ENCODE results near the gene POLQ. TPM values are rescaled to one million over a fixed set of nuclear protein-coding genes. Genes with fewer than 3 reads are reported as not detected.

Gene POLQ
- total RNA-seq, 2 experiments from 2014 or later, result 20.1 to 20.8 TPM

DNA sequence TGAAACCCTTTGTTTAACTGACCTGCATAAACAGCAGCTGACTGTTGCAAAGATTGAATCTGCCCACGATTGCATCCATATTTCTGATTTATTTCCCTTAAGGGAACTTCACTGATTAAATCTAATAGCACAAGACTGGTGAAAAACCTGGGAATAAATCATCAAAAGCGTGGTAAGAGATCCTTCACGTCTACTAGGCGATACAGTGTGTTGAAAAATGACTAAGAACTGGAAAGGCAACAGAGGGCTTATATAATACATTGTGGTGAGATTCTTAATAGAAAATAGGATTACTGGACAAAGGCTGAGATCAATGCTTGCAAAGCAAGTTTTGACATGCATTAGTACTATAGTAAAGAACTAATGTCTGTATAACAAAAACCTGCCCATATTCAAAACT is 49.0 kb downstream of the POLQ start:
- CTCF ChIA-PET, result no interaction called here
- Mint-ChIP-seq H3K4me3 (no peak overlapping the region), H3K36me3 (ENCODE audit: low read depth) (peaks cover 41% of the 10 kb centered on the region), H3K27ac (no peak overlapping the region), H3K27me3 (ENCODE audit: low read depth) (no peaks in the 10 kb centered on the region), H3K4me1 (ENCODE audit: low read depth) (no peaks in the 10 kb centered on the region), H3K9me3 (no peaks in the 10 kb centered on the region)
- no peak for DNase-seq
- intact Hi-C loops (cut with micrococcal nuclease), result no loop called here

DNA sequence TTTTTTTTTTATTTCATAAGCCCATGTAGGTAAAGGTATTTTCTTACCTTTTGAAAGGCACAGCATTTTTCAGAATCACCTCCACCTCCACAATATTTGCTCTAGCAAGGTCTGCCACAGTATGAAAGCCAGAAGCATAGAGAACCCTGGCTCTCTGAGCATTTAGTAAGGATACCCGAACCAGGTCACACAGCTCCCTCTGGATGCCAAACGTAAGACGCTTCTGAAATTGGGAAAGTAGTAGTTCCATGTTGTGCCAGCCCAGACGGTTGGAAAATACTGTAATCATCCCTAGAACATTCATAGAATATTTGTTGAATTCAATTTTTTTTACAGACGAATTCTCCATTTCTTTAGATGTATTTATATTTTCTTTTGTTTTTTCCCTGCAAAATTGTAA is 52.4 kb downstream of the POLQ start:
- CTCF ChIA-PET, result no interaction called here
- H3K4me3 Mint-ChIP-seq, result no peak overlapping the region
- H3K27ac Mint-ChIP-seq, result no peak overlapping the region
- no peaks in the 10 kb centered on the region for H3K27me3 Mint-ChIP-seq (ENCODE audit: low read depth)
- no peaks in the 10 kb centered on the region for H3K4me1 Mint-ChIP-seq (ENCODE audit: low read depth)
- peaks cover 57% of the 10 kb centered on the region for H3K36me3 Mint-ChIP-seq (ENCODE audit: low read depth)
- DNase-seq, result no peak
- H3K9me3 Mint-ChIP-seq, result no peaks in the 10 kb centered on the region
- intact Hi-C loops (cut with micrococcal nuclease), result no loop called here

DNA sequence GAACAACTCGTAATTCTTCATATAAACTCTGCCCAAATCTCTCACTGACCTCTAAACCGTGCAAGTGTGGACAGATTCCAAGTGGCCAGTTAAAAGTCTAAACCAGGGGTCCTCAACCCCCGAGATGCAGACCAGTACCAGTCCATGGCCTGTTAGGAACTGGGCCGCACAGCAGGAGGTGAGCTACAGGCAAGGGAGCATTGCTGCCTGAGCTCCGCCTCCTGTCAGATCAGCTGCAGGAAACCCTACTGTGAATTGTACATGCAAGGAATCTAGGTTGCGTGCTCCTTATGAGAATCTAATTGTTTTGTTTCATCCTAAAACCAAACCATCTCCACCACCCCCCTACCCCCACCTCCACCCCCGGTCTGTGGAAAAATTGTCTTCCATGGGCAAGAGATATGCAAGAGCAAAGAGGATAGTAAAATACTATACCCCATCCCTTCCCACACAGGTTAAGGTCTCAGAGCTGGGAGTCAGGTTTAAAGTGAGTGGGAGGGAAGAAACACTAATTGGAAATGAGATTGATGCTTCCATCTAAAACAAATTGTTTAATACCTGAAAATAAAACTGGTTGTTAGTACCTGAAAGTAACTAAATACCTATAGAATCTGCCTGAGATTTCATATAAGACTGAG is 54.0 kb downstream of the POLQ start:
- CTCF ChIA-PET, result no interaction called here
- H3K27me3 Mint-ChIP-seq (ENCODE audit: low read depth), result no peaks in the 10 kb centered on the region
- no peak overlapping the region for H3K4me3 Mint-ChIP-seq
- H3K36me3 Mint-ChIP-seq (ENCODE audit: low read depth), result peaks cover 53% of the 10 kb centered on the region
- intact Hi-C loops (cut with micrococcal nuclease), result no loop called here
- no peak for DNase-seq
- no peak overlapping the region for H3K27ac Mint-ChIP-seq
- H3K9me3 Mint-ChIP-seq, result no peaks in the 10 kb centered on the region
- H3K4me1 Mint-ChIP-seq (ENCODE audit: low read depth), result no peaks in the 10 kb centered on the region

DNA sequence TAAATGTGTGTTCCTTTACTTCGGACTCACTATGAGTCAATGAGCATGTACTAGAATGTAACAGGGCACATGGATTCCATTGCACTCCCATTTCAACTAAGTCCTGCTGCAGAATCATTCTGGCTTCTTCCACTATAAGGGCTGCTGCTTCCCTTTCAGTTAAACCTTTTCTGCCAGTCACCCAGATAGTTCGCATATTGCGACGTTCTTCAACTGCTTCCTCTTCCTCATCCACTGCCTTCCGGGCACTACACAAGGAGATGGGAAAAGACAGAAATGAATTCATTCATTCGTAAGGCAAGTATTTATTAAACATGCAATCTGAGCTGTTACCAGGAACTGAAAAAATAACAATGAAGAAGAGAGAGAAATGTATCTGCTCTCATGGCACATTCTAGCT is 55.6 kb downstream of the POLQ start:
- Mint-ChIP-seq H3K9me3 (no peaks in the 10 kb centered on the region), H3K4me1 (ENCODE audit: low read depth) (no peaks in the 10 kb centered on the region), H3K27me3 (ENCODE audit: low read depth) (no peaks in the 10 kb centered on the region), H3K4me3 (no peak overlapping the region), H3K36me3 (ENCODE audit: low read depth) (peaks cover 48% of the 10 kb centered on the region), H3K27ac (no peak overlapping the region)
- DNase-seq, result no peak
- CTCF ChIA-PET, result no interaction called here
- intact Hi-C loops (cut with micrococcal nuclease), result no loop called here

DNA sequence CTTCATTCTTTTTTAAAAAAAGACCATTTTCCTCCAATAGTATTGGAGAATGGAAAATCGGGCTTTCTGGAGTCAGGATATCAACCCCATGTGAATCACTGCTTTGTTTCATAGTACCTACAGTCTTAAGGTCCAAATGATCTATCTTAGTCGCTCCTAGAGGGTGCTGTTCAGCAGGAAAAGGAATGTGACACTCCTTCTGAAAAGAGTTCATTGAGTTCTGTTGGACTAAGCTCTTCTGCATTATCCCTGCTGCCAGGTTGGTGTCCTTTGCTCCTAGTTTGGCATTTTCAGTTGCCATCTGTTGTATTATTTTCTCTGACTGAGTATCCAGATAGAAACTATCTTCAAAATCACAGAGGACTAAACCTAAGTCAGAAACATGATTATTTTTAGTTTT is 57.2 kb downstream of the POLQ start:
- Mint-ChIP-seq H3K27me3 (ENCODE audit: low read depth) (no peaks in the 10 kb centered on the region), H3K4me3 (no peak overlapping the region), H3K4me1 (ENCODE audit: low read depth) (no peaks in the 10 kb centered on the region), H3K36me3 (ENCODE audit: low read depth) (peaks cover 44% of the 10 kb centered on the region), H3K9me3 (no peaks in the 10 kb centered on the region), H3K27ac (no peak overlapping the region)
- intact Hi-C loops (cut with micrococcal nuclease), result no loop called here
- no peak for DNase-seq
- CTCF ChIA-PET, result no interaction called here

DNA sequence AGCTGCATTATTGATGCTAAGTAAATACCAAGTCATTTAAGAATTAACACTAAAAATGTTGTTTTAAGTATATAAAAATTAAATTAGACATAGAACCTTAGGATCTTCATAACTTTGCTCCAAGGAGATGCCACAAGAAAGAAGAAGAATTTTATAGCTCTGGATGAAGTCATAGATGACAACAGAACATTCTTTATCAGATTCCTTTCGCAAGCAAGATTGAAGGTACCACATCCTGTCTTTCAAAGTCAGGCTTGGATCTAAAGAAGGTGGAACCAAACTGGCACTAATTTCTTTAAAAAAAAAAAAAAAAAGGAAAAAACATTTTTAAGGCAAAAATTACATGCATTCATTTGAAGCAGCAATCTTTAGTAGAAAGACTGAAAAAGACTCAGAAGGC is 62.5 kb downstream of the POLQ start:
- H3K27ac Mint-ChIP-seq, result no peak overlapping the region
- CTCF ChIA-PET, result interaction anchor here (0.6 kb wide), 1 partner anchor 1261 kb away, joined by 4 read pairs; no protein-coding TSS in a partner anchor

DNA sequence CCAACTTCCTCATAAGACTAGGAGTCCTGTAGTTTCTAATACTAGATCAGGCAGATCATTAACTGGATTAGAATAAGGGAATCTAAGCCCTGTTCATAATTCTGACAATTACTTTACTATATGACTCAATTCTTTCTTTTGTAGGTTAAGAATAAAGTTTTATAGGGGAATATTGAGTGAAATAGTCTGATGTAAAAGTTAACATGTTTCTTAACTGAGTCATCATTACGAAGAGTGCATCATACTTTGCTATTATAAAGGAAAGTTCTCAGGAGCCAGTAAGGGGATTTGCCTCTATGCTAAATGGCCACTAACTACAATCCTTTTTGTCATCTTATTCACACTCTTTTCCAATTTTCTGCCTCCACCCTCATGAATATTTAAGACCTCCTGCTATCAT is 63.1 kb downstream of the POLQ start:
- H3K27ac Mint-ChIP-seq, result no peak overlapping the region
- CTCF ChIA-PET, result no interaction called here
- peaks cover 30% of the 10 kb centered on the region for H3K36me3 Mint-ChIP-seq (ENCODE audit: low read depth)
- H3K9me3 Mint-ChIP-seq, result no peaks in the 10 kb centered on the region
- intact Hi-C loops (cut with micrococcal nuclease), result no loop called here
- H3K27me3 Mint-ChIP-seq (ENCODE audit: low read depth), result no peaks in the 10 kb centered on the region
- no peak for DNase-seq
- no peak overlapping the region for H3K4me3 Mint-ChIP-seq
- H3K4me1 Mint-ChIP-seq (ENCODE audit: low read depth), result peaks cover 5% of the 10 kb centered on the region

More for the DNA sequence above, 62.5 kb downstream of the POLQ start:
- DNase-seq, result no peak
- Mint-ChIP-seq H3K9me3 (no peaks in the 10 kb centered on the region), H3K4me1 (ENCODE audit: low read depth) (peaks cover 5% of the 10 kb centered on the region), H3K27me3 (ENCODE audit: low read depth) (no peaks in the 10 kb centered on the region), H3K4me3 (no peak overlapping the region), H3K36me3 (ENCODE audit: low read depth) (peaks cover 26% of the 10 kb centered on the region)
- intact Hi-C loops (cut with micrococcal nuclease), result no loop called here

DNA sequence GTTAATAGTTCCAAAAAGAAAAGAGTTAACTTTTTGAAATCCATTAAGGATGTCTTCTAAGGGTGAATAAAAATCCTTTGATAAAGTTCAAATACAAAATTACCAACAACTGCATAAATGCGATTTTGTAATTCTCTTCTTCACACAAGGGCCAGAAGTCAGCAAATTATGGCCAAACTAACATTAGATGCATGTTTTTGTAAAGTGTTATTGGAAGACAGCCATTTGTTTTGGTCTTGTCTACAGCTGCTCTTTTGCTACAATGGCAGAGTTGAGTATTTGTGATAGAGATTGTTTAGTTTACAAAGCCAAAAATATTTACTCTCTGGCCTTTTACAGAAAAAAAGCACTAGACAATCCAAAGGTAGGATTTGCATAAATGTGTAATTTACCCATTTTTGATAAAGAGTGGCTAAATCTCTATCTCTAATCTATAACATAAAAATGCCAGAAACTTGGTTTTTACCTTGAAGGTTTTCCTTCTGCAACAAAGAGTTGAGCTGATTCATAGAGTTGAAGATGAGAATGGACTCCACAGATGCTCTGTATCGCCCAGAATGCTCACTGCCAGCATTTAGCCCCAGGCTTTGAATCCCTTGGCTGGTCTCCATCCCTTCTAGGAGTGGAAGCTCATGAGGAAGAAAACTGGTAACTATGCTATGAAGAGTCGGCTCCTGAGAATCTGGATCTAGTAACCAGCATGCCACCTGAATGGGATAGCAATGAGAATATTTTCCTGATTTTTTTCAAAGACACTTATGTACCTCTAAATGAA is 64.5 kb downstream of the POLQ start:
- intact Hi-C loops (cut with micrococcal nuclease), result no loop called here
- no peak overlapping the region for H3K27ac Mint-ChIP-seq

DNA sequence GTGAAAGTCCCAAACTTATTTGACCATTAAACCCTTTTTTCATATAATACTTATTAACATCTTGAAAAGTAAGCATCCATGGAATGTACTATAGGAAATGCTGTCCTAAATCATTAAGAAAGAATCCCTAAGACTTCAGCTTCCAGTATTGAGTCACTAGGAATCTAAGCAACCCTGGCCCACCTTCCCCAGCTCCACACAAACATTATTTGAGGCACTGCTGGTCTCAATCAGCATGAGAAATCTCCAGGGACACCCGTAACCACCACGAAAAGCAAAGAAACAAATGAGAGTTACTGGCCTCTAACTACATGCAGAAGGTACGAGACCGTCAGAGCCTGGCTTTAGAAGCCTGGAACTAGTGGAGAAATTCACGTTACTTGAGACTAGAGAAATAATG is 68.2 kb downstream of the POLQ start:
- DNase-seq, result no peak
- intact Hi-C loops (cut with micrococcal nuclease), result no loop called here
- peaks cover 38% of the 10 kb centered on the region for H3K36me3 Mint-ChIP-seq (ENCODE audit: low read depth)
- H3K4me1 Mint-ChIP-seq (ENCODE audit: low read depth), result peaks cover 1% of the 10 kb centered on the region
- no peaks in the 10 kb centered on the region for H3K9me3 Mint-ChIP-seq
- no peaks in the 10 kb centered on the region for H3K27me3 Mint-ChIP-seq (ENCODE audit: low read depth)
- H3K27ac Mint-ChIP-seq, result no peak overlapping the region
- no peak overlapping the region for H3K4me3 Mint-ChIP-seq
- CTCF ChIA-PET, result no interaction called here

More for the DNA sequence above, 64.5 kb downstream of the POLQ start:
- H3K27me3 Mint-ChIP-seq (ENCODE audit: low read depth), result no peaks in the 10 kb centered on the region
- peaks cover 5% of the 10 kb centered on the region for H3K4me1 Mint-ChIP-seq (ENCODE audit: low read depth)
- CTCF ChIA-PET, result interaction anchor here (0.7 kb wide), 1 partner anchor 48 kb away, joined by 3 read pairs; no protein-coding TSS in a partner anchor
- peaks cover 35% of the 10 kb centered on the region for H3K36me3 Mint-ChIP-seq (ENCODE audit: low read depth)
- H3K4me3 Mint-ChIP-seq, result no peak overlapping the region
- H3K9me3 Mint-ChIP-seq, result no peaks in the 10 kb centered on the region
- DNase-seq, result no peak

DNA sequence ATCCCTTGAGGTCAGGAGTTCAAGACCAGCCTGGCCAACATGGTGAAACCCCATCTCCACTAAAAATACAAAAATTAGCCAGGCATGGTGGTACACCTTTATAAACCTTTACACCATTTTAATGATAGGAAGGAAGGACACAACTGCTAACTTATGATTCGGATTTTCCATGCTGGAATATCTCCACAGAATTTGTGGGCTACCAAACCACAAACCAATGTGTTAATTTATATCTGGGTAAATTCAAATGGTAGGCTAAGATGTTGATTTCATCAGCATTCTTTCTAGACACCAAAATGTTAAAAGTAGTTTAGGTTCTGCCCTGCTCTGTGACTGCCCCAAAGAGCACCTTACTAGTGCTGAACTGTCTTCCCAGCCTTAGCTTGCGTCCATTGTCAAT is 72.8 kb downstream of the POLQ start:
- intact Hi-C loops (cut with micrococcal nuclease), result no loop called here
- Mint-ChIP-seq H3K27me3 (ENCODE audit: low read depth) (no peaks in the 10 kb centered on the region), H3K36me3 (ENCODE audit: low read depth) (peaks cover 44% of the 10 kb centered on the region), H3K27ac (no peak overlapping the region), H3K9me3 (no peaks in the 10 kb centered on the region), H3K4me1 (ENCODE audit: low read depth) (no peaks in the 10 kb centered on the region), H3K4me3 (no peak overlapping the region)
- DNase-seq, result no peak
- CTCF ChIA-PET, result no interaction called here

DNA sequence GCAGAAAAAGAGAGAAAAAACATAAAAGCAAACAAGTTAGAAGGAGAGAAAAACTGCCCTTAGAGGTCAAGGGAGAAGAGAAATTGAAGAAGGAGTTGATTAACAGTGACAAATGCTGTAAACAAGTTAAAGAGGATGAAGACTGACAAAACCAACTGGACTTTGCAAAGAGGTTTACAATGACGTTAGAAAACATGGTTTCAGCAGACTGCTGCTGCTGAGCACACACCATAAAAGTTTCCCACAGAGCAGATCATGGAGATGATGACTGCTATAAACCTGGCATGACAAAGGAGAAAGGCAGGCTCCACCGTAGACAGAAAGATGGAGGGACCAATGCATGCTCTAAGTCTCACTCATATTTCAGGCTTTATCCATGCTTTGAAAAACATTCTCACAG is 78.7 kb downstream of the POLQ start:
- intact Hi-C loops (cut with micrococcal nuclease), result no loop called here
- H3K36me3 Mint-ChIP-seq (ENCODE audit: low read depth), result peaks cover 51% of the 10 kb centered on the region
- DNase-seq, result no peak
- no peak overlapping the region for H3K4me3 Mint-ChIP-seq
- no peaks in the 10 kb centered on the region for H3K4me1 Mint-ChIP-seq (ENCODE audit: low read depth)
- CTCF ChIA-PET, result no interaction called here
- H3K9me3 Mint-ChIP-seq, result no peaks in the 10 kb centered on the region
- H3K27me3 Mint-ChIP-seq (ENCODE audit: low read depth), result no peaks in the 10 kb centered on the region
- H3K27ac Mint-ChIP-seq, result no peak overlapping the region

DNA sequence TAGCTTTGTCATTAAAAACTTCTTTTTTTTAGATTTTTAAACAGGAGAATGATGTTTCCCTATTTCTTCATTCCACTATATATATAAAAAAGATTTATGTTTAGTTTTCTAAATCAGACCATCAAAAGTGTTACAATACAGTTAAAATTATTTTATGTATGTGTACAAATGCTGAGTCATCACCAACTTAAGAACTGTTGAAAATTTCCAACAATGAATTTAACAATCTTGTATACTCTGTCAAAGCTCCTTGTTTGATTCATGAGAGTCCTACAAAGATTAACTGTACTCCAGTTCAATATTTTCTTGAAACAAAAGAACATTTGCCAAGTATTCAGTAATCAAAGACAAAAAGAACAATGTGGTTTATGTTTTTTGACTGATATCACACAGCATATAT is 82.0 kb downstream of the POLQ start:
- CTCF ChIA-PET, result no interaction called here
- Mint-ChIP-seq H3K36me3 (ENCODE audit: low read depth) (peaks cover 58% of the 10 kb centered on the region), H3K27ac (no peak overlapping the region), H3K4me3 (no peak overlapping the region), H3K27me3 (ENCODE audit: low read depth) (no peaks in the 10 kb centered on the region), H3K9me3 (no peaks in the 10 kb centered on the region), H3K4me1 (ENCODE audit: low read depth) (no peaks in the 10 kb centered on the region)
- no peak for DNase-seq
- intact Hi-C loops (cut with micrococcal nuclease), result no loop called here

DNA sequence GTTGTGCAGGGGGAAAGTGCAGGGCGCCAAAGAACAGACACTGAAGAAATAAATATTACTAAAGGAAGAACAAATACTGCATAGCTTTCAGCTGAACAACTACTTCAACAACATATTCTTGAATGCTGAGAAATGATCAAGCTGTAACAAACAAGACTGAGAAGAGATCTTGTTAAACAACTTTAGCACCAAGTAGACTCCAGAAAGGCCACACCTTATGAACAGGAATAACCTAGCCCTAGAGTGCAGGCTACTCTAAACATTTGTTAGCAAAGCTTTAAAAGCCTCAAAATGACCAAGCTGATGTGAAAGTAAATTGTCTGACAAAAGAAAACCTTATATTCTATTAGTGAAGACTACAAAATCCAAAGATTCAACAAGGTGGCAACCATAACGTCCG is 83.2 kb downstream of the POLQ start:
- H3K4me3 Mint-ChIP-seq, result no peak overlapping the region
- no peaks in the 10 kb centered on the region for H3K4me1 Mint-ChIP-seq (ENCODE audit: low read depth)
- intact Hi-C loops (cut with micrococcal nuclease), result no loop called here
- H3K27me3 Mint-ChIP-seq (ENCODE audit: low read depth), result no peaks in the 10 kb centered on the region
- peaks cover 58% of the 10 kb centered on the region for H3K36me3 Mint-ChIP-seq (ENCODE audit: low read depth)
- DNase-seq, result no peak
- H3K27ac Mint-ChIP-seq, result no peak overlapping the region
- H3K9me3 Mint-ChIP-seq, result no peaks in the 10 kb centered on the region
- CTCF ChIA-PET, result no interaction called here

All from activated naive CD4-positive, alpha-beta T cell treated with anti-CD3 and anti-CD28 coated beads for 36 hours (primary cell).